Activated CD4-positive, alpha-beta T cell treated with anti-CD3 and anti-CD28 coated beads, Interleukin-2, Interleukin-6, amounts not matched to agents 100 ng/mL and 50 ng/mL, durations not matched to agents 16 hours and 8 hours (primary cell): Measurements from ENCODE around the gene NANOS3.
"Not testable (repeated sequence)": the region's sequence is repeated elsewhere in the genome, so short reads cannot be mapped to it uniquely, and the experiment has no call there.

ENCODE experiments used
- DNase-seq: peaks from one replicate; pipeline ENCODE4 v3.0.0-alpha.2; 2020

Gene NANOS3

DNA sequence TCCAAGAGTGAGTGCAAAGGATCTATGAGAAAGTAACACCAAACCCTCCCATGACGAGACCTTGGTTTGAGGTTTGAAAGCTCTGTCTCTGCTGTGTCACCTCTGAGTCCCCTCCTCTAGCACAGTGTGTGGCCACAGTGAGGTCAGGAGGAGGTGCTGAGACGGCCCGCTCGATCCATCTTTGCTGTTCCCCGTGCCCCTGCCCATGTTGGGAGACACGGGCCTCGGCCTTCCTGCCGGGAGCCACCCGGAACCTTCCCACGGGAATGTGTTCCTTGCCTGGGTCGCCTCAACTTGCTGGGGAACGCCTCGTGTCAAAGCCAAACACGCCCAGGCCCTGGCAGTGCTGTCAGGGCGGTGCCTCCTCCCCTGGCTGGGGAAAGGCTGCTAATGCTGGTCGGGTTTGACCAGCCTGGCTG is 10.1 kb downstream of the NANOS3 start:
- peak; percentile 40 for DNase-seq

DNA sequence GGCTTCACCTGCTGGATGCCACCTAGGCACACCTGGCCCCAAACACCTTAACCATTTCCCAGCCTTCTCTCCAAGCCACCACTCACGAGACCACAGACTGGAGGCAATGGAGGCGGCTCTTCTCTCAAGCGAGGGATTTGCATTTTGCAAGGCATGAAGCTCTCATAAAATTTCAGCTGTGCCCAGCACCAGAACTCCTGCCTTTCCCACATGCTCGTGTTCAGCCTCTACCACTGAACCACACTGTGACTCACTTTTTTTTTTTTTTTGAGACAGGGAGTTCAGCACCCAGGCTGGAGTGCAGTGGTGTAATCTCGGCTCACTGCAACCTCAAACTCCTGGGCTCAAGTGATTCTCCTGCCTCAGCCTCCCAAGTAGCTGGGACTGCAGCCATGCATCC is 10.6 kb downstream of the NANOS3 start:
- no peak for DNase-seq

DNA sequence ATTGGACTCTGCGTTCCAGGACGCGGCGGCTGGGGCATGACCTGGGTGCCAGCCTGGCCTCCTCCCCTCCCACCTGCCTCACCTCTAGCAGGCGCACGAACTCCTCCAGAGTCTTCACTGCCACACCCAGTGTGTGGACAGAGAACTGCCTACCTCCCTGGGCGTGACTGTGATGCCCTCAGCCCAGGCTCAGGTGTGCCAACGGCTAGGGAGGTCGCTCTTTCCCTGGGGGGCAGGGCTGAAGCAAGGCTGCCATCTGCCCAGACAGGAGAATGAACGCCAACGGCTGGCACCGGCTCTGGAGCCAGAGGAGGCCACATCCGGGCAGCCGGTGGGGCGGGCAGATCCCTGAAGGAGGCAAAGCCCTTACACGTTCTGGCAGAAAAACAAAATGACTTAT is 11.3 kb downstream of the NANOS3 start:
- DNase-seq = no peak

DNA sequence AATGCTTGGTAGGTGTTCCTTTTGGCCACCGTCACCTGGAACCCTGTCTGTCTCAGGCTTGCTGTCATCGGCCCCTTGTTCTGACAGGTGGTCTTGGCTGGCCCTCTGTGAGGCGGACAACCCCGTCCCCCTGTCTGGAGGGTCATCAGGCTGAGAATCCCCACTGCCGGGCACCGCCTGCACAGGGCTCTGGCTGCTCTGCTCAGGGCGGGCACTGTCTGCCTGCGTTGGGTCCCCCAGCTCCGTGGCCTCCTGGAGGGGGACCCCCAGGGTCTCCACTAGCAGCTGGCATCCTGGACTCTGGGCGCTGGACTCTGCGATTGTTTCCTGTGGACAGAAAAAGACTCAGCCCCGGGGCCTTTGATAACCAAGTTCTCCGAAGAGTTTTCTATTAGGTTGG is 13.2 kb downstream of the NANOS3 start:
- DNase-seq = no peak

DNA sequence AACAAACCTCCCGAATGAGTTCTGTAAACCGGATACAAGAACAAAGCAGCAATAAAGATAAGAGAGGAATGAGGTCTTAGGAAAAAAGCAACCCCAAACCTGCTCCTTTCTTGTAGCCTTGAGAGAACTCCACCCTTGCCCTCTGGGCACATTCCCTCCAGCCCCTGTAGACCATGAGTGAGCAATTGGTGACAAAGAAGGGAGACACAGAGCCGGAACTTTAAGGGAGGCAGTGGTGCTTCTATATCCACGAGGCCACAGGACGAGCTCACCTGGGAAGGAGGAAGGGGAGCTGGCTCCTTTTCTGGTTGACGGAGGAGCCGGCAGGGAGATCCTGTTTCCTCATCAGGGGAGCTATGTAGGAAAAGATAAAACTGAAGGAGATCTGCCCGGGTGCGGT is 15.9 kb downstream of the NANOS3 start:
- DNase-seq = no peak

DNA sequence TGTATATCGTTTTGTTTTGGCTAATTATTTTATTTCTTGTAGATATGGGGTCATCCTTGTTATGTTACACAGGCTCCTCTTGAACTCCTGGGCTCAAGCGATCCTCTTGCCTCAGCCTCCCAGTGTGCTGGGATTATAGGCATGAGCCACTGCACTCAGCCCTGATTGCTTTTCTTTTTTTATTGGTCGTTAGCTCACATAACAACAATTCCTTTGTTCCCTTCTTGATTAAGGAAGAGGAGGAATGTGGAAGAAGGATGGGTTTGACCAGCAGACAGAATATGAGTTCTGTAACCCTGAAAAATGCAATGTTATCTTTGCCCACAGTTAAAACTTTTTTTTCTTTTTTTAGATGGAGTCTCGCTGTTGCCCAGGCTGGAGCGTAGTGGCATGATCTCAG is 17.6 kb downstream of the NANOS3 start:
- DNase-seq = no peak

DNA sequence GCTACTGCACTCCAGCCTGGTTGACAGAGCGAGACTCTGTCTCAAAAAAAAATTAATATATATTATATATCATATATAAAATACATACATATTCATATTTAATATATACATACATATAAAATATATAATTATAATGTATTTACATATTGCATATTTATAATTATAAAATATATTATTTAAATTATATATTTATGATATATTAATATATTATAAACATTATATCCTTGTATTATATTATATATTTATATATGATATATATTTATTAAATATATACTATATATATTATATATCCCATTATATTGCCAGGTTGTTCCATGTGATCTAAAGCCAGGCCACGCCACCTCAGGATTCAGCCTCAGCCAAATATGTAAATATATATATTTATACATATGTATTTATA is 19.3 kb downstream of the NANOS3 start:
- no peak for DNase-seq

DNA sequence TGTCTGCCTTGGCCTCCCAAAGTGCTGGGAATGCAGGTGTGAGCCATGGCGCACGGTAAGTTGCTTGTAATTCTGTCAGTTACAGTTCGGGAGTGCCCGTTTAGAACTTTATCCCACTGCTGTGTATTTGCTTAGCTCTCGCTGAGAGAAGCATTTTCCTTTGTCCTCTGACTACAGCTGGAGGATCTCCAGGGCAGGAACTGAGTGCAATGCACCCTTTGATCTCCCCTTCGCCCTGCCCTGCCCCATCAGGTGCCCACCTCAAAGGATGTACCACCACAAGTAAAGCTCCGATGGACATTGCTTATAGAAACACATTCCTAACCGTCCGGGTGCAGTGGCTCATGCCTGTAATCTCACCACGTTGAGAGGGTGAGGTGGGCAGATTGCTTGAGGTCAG is 22.5 kb downstream of the NANOS3 start:
- DNase-seq = no peak

DNA sequence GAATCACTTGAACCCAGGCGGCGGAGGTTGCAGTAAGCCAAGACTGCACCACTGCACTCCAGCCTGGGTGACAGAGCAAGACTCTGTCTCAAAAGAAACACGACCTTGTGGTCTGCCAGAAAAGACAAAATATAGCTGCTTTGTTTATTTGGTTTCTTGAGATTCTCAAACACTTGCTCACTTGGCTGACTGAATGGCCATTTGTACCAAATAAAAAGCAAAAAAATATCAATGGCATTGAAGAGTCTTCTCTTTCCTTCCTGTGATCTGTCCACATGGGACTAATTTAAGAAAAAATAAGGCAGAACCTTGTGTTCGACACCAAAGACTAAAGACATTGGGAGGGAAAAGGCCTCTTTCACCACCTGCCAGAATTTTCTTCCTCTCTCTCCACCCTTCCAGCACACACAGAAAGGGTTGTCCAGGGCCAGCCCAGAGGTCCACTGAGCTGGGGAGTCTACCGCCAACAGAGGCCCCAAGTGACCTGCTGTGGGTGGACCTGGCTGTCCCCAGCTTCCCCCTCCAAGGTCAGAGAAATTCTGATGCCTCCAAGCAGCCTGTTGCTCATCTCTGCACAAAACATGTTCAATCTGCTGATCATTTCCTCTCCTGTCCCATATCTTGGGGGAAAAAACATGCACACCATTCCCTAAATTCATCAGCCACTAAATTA is 23.1 kb downstream of the NANOS3 start:
- no peak for DNase-seq

DNA sequence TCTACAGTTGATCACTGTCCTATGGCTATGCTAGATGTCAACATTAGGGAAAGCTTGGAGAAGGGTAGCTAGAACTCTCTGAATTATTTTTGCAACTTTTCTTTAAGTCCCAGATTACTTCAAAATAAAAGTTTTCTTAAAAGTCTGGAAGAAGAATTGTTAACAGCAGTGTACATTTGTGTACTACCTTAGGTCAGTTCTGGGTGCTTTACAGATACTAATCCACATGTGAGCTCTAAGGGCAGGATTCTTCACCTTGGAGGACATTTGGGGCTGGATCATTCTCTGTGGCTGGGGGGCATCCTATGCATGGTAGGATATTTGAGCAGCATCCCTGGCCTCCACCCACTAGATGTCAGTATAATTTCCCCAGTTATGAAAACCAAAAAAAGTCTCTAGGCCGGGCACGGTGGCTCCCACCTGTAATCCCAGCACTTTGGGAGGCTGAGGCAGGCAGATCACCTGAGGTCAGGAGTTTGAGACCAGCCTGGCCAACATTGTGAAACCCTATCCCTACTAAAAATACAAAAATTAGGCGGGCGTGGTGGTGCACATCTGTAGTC is 26.1 kb downstream of the NANOS3 start:
- DNase-seq = peak; percentile 54

DNA sequence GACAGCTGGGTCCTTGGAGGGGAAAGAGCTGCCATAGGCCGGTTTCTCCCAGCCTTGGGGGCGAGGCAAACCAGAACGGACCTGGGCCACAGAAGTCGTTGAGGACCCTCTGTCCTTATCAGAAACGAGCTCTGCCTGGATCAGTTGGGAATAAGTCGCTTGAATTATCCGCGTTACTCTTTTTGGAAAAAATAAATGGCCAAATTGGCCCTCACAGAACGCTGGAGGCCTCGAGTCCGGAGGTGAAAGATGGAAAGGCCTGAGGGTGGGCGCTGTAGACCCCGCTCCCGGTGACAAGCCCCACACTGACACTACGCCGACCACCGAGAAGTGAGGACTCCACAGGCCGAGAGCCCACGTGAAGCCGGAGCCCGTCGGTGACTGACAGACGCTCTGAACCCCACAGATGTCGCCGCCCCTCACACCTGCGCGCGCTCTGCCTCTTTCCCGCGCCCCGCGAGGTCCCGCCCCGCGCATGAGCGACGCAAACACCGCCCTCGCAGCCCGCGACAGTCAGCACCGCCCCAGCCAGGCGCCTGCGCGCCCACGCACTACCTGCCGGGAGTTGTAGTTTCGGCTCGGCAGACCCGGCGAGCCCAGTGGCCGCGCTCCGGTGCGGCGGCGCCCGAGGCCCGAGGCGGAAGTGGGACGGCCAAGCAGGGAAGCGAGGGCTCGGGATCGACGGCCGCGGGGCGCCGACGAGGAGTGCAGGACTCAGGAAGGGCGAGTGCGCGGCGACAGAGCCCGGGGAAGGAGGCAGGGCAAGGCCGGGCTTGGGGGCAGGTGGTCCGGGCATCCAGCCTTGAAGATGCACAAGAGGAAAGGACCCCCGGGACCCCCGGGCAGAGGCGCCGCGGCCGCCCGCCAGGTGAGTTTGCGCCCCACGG is 28.9 kb downstream of the NANOS3 start, which contains the start of the genes BRME1 and CC2D1A:
Gene BRME1, minus strand, starts transcription at position 484 of the 887 bp plus-strand sequence. CDS start 1,225 bp downstream, outside the sequence.
Gene CC2D1A, plus strand, starts transcription at position 568 of the 887 bp plus-strand sequence. Its CDS starts 241 bp downstream, at position 809.
- peak; percentile 97 for DNase-seq

DNA sequence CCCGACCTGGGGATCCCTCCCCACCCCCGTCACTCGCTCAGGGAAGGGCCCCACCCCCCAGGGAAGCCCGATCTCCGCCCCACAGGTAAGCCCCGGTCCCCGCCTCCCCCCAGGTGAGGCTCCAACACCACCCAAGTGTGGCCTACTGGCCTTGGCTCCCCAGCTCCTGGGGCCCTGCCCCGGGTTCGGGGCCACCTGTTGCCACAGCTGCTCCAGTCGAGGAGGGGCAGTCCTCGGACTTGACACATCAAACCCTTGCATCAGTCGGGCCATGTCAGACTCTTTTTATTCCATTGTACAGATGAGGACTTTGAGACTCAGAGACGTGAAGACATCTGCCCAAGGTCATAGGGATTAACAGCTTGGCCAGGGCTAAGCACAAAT is 29.6 kb downstream of the NANOS3 start:
- peak; percentile 13 for DNase-seq

DNA sequence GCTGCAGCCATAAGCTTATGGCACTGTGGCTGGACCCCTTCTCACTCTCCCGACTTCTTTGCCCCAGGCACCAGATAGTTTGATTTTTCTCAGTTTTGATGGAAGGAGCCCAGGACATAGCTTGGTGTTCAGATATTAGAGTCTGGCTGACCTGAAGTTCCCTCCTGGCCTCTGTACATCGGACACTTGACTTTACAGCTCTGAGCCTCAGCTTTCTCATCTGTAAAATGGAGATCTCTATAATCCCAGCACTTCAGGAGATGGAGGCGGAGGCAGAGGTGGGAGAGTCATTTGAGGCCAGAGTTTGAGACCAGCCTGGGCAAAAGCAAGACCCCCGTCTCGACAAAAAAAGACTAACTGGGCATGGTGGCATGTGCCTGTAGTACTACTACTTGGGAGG is 30.0 kb downstream of the NANOS3 start:
- no peak for DNase-seq

DNA sequence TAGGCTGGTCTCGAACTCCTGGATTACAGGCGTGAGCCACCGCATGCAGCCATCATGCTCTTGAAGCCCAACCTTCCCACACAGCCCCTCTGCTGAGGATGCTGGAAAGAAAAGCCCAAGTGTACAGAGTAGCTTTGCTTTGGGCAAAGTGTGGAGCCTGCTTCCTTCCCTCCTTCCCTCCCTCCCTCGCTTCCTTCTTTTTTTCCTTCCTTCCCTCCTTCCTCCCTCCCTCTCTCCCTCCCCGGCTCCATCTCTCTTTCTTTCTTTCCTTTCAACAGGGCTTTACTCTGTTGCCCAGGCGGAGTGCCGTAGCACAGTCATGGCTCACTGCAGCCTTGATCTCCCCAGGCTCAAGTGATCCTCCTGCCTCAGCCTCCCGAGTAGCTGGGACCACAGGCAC is 31.7 kb downstream of the NANOS3 start:
- no peak for DNase-seq

DNA sequence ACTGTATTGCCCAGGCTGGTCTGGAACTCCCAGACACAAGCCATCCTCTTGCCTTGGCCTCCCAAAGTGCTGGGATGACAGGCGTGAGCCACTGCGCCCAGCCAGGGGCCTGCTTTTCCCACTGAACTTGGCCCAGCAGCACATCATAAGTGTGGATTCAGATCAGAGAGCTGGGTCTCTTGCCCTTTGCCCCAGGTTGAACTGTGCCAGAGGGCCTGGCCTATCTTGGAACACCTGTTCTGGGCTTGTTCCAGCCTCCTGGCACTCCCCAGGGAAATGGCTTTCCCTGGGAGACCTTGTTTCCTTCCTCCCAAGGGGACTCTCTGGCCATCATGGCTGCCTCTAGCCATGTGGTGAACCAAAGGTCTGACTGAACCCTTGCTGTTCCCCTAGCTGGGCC is 32.5 kb downstream of the NANOS3 start:
- no peak for DNase-seq

DNA sequence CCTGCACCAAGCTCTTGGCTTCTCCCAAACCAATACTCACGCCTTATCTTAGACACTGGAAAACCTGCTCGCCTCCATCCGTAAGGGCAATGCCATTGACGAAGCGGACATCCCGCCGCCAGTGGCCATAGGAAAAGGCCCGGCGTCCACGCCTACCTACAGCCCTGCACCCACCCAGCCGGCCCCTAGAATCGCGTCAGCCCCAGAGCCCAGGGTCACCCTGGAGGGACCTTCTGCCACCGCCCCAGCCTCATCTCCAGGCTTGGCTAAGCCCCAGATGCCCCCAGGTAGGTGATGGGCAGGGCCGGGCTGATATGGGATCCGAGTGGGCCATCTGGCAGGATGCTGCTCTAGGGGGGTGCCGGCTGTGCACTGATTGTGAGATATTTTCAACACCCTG is 36.4 kb downstream of the NANOS3 start:
- no peak for DNase-seq

DNA sequence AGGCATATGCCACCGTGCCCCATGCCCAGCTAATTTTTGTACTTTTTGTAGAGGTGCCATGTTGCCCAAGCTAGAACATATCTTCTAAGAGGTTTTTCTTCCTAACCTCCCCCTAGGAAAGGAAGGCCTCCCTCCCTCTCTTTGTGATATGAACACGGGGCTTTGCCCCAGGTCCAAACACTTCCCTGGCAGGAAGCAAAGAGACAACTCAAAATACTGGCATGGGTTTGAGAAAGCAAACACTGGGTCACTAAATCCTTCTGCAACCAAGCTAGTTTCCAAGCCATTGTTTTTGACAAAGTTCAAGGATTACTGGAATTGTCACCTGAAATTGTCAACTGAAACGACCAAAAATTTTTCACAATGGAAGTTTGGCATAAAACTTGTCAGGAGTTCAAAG is 37.8 kb downstream of the NANOS3 start:
- no peak for DNase-seq

DNA sequence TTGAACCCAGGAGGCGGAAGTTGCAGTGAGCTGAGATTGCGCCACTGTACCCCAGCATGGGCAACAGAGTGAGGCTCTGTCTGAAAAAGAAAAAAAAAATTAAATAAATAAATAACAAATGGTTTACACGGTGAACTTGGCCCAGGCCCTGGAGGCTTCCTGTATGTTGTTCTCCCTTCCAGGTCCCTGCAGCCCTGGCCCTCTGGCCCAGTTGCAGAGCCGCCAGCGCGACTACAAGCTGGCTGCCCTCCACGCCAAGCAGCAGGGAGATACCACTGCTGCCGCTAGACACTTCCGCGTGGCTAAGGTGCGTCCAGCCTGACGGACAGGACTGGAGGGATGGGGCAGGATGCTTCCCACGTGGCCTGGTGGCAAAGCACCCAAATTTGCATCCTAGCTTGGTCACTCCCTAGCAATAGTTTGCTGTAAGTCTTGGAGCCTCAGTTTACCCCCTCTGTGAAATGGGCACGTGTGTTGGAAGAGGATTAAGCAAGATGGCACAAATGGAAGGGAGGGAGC is 41.0 kb downstream of the NANOS3 start:
- no peak for DNase-seq

DNA sequence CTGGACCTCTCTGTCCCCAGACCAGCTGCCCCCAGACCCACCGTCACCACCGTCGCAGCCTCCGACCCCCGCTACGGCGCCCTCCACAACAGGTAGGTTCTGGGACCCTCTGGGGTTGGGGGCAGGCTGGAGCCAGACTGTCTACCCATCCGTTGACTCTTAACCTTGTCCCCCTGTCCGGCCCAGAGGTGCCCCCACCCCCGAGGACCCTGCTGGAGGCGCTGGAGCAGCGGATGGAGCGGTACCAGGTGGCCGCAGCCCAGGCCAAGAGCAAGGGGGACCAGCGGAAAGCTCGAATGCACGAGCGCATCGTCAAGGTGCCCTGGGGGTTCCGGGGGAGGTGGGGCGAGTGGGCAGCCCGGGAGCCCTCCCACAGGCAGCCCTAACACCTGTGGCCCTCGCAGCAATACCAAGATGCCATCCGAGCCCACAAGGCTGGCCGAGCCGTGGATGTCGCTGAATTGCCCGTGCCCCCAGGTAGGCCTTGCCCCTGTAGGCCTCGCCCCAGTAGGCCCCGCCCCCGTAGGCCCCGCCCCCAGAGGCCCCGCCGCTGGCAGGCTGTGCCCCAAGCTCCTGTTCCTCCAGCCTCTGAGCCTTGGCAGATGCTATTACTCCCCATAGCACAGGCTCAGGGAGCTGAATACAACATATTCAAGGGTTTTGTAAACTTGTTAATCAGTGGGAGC is 41.9 kb downstream of the NANOS3 start:
- DNase-seq = no peak

DNA sequence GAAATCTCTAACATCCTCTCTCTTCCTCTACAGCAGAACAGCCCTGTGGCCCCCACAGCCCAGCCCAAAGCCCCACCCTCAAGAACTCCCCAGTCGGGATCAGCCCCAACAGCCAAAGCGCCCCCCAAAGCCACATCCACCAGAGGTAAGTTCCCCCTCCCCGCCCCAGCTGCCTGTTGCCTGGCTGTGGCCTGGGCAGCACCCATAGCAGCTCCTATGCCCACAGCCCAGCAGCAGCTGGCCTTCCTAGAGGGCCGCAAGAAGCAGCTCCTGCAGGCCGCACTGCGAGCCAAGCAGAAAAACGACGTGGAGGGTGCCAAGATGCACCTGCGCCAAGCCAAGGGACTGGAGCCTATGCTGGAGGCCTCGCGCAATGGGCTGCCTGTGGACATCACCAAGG is 43.6 kb downstream of the NANOS3 start:
- no peak for DNase-seq

DNA sequence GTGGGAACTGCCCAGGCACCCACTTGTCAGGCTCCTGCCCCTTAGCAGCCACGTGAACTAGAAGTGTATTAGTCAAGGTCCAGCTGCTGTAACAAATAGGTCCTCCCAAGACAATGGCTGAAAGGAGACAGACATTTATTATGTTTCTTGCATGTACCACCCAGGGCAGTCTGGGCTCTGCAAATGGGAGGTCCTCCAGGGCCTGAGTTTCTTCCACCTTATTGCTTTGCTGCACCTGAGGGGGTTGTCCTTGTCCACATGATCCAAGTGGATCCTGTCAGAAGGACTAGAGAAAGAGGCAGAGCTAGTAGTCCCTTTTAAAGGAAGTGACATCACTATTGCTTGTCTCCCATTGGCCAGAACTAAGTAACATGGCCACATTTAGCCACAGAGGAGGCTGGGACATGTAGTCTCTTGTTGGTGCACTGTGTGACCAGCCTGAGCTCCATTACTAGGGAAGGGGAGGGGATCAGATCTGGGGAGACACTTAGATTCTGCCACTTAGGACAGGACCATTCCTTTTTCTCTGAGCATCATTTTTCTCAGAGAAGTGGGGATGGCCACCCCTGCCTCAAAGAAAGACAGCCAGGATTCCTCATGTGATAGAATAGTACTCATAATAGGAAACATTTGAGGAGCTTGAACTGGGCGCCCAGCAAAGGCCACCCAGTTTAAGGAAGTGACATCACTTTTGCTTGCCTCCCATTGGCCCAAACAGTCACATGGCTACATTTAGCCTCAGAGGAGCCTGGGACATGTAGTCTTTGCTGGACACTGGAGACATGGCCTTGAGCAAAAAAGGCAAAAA is 44.2 kb downstream of the NANOS3 start:
- peak; percentile 72 for DNase-seq

DNA sequence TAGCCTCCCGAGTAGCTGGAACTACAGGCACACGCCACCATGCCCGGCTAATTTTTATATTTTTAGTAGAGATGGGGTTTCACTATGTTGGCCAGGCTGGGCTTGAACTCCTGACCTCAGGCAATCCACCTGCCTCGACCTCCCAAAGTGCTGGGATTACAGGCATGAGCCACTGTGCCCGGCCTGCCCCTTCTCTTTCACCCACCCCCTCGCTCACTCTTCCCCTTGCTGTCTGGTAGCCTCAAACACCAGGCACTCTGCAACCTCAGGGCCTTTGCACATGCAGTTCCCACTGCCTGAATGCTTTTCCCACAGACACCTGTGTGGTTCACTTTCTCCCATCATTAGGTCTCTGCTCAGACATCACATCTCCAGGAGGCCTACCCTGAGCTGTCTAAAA is 45.2 kb downstream of the NANOS3 start:
- not testable (repeated sequence) for DNase-seq
